ENCODE results near the gene CDH13.
"Not testable (repeated sequence)": the region's sequence is repeated elsewhere in the genome, so short reads cannot be mapped to it uniquely, and the experiment has no call there.

The CDH13 gene

DNA sequence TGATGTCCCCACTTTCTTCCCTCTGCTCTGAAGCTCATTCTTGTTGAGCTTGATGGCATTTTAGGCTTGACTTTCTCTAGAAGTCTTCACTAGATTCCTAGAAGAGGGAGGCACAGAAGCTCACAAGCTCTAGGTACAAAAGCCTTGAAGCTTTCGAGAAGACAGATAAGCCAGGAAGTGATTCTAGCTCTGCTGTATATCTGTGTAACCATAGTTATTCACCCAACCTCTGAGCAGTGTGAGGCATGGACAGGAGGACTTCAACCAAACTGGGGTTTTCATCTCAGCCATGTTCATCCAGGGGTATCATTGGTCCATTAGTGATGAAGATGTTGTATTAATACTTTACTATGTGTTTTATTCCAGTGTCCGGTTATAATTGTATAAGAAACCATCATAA is 299.7 kb downstream of the CDH13 start:
- H3K4me3 Mint-ChIP-seq, result no peak overlapping the region
- no peak for ATAC-seq (replicated peaks; ENCODE audit: extremely low read depth, poor library complexity, severe bottlenecking)
- H3K4me1 Mint-ChIP-seq, result peaks cover 19% of the 10 kb centered on the region
- H3K27me3 Mint-ChIP-seq, result peaks cover 16% of the 10 kb centered on the region
- no peak overlapping the region for H3K27ac Mint-ChIP-seq (ENCODE audit: low read depth)
- H3K9me3 Mint-ChIP-seq, result no peaks in the 10 kb centered on the region
- DNase-seq (ENCODE audit: low spot score in 2 of 2), result no peak
- peaks cover 5% of the 10 kb centered on the region for H3K36me3 Mint-ChIP-seq (ENCODE audit: insufficient read depth)

DNA sequence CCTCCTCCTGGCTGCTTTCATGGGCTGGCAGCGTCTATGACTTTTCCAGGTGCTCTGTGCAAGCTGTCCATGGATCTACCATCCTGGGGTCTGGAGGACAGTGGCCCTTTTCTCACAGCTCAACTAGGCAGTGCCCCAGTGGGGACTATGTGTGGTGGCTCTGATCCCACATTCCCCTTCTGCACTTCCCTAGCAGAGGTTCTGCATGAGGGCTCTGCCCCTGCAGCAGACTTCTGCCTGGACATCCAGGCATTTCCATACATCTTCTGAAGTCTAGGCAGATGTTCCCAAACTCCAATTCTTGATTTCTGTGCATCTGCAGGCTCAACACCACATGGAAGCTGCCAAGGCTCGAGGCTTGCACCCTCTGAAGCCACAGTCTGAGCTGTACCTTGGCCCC is 307.2 kb downstream of the CDH13 start:
- not testable (repeated sequence) for H3K27ac Mint-ChIP-seq (ENCODE audit: low read depth); H3K4me3 Mint-ChIP-seq; ATAC-seq (replicated peaks; ENCODE audit: extremely low read depth, poor library complexity, severe bottlenecking); H3K9me3 Mint-ChIP-seq; DNase-seq (ENCODE audit: low spot score in 2 of 2); H3K36me3 Mint-ChIP-seq (ENCODE audit: insufficient read depth)
- peaks cover 20% of the 10 kb centered on the region for H3K4me1 Mint-ChIP-seq
- H3K27me3 Mint-ChIP-seq, result peaks cover 46% of the 10 kb centered on the region

DNA sequence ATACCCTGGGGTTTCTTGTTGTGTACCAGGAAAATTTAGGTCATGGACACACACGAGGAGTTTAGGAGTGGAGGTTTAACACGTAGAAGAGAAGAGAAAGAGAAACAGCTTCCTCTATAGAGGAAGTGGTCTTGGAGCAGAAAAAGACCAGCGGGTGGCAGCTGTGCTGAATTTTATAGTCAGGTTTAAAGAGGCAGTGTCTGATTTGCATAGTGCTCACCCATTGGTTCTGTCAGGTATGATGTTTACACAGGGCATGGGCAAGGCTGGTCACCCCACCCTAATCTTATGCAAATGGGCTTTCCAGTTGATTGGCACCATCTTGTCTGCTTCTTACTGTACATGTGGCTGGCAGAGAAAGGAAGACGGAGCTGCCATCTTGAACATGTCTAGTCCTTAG is 309.0 kb downstream of the CDH13 start:
- DNase-seq (ENCODE audit: low spot score in 2 of 2) (no peak), ATAC-seq (replicated peaks; ENCODE audit: extremely low read depth, poor library complexity, severe bottlenecking) (peak; percentile 37)
- peaks cover 6% of the 10 kb centered on the region for H3K9me3 Mint-ChIP-seq
- peaks cover 21% of the 10 kb centered on the region for H3K4me1 Mint-ChIP-seq
- H3K27me3 Mint-ChIP-seq, result peaks cover 43% of the 10 kb centered on the region
- H3K27ac Mint-ChIP-seq (ENCODE audit: low read depth), result no peak overlapping the region
- H3K36me3 Mint-ChIP-seq (ENCODE audit: insufficient read depth), result no peaks in the 10 kb centered on the region
- no peak overlapping the region for H3K4me3 Mint-ChIP-seq

DNA sequence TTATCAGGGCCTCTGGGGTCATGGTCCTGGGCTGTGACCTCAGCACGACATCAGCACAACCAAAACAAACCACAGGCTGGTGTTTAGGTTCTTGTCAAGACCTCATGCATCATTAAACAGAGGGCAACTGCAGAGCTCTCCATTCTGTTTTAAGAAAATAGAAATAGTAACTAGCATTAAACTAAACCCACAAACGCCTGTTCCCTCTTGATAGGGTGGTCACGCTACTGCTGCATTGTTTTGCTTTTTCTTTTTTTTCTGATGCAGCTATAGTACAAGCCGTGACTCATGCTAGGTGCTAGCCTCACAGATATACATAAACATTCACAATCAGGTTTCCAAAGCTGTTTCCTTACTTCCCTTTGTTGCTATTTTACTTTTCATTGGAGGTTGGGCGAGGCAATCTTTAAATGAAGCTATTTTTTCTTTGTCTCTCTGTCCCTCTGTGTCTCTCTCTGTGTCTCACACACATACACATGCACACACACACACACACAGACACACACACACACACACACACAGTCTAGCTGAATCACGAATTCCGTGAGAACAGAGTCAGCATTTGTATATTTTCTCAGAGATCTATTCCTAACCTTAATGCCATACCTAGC is 310.3 kb downstream of the CDH13 start:
- H3K4me3 Mint-ChIP-seq, result no peak overlapping the region

DNA sequence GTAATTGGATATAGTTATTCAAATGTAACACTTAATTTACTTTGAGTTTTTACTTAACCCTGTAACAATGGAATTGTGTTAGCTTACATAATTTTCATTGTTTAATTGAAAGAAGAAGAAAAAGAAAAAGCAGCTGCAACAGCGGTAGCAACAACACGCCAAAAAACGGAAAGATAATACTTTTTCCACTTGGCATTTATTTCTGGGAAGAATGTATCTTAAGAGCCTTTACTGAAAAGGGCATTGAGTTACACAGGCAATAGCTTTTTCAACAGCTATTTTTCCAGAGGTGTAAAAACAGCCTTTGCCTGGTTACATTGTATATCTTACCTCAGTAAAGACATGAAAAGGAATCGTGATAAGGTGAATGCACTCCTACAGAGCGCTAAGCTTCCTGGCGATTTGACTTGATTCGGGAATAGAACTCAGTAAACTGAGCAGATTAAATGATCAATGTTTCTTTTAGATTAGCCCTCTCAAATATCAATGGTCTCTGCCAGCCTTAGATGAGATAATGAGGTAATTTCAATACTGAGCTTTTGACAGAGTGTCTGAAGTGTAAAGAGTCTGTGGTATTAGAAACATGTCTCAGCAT is 311.3 kb downstream of the CDH13 start:
- no peak for DNase-seq (ENCODE audit: low spot score in 2 of 2)
- H3K9me3 Mint-ChIP-seq, result peaks cover 3% of the 10 kb centered on the region
- ATAC-seq (replicated peaks; ENCODE audit: extremely low read depth, poor library complexity, severe bottlenecking), result no peak
- H3K4me3 Mint-ChIP-seq, result no peak overlapping the region
- no peak overlapping the region for H3K27ac Mint-ChIP-seq (ENCODE audit: low read depth)
- H3K27me3 Mint-ChIP-seq, result peaks cover 38% of the 10 kb centered on the region
- H3K4me1 Mint-ChIP-seq, result peaks cover 21% of the 10 kb centered on the region
- no peaks in the 10 kb centered on the region for H3K36me3 Mint-ChIP-seq (ENCODE audit: insufficient read depth)

More for the DNA sequence above, 310.3 kb downstream of the CDH13 start:
- Mint-ChIP-seq H3K9me3 (peaks cover 6% of the 10 kb centered on the region), H3K36me3 (ENCODE audit: insufficient read depth) (no peaks in the 10 kb centered on the region), H3K4me1 (peaks cover 21% of the 10 kb centered on the region), H3K27ac (ENCODE audit: low read depth) (no peak overlapping the region), H3K27me3 (peaks cover 44% of the 10 kb centered on the region)
- DNase-seq (ENCODE audit: low spot score in 2 of 2) (no peak), ATAC-seq (replicated peaks; ENCODE audit: extremely low read depth, poor library complexity, severe bottlenecking) (peak; percentile 81)

DNA sequence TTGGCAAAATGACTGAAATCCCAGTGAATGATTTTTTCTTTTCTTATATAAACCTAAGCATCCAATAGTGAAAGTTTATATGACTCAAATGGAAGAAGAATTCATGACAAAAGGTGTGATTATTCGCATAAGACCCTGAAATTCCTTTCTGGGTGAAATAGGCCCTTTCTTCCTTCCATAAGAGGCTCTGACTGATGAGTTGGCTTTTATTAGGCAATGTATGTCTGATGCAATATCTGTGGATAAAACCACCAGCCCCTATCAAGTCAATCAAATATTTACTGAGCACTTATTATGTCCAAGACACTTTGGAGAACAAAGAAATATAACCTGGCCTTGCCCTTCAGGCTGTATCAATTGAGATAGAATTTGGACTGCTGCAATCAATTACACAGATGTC is 316.6 kb downstream of the CDH13 start:
- ATAC-seq (replicated peaks; ENCODE audit: extremely low read depth, poor library complexity, severe bottlenecking) (no peak), DNase-seq (ENCODE audit: low spot score in 2 of 2) (no peak)
- Mint-ChIP-seq H3K9me3 (no peaks in the 10 kb centered on the region), H3K36me3 (ENCODE audit: insufficient read depth) (peaks cover 2% of the 10 kb centered on the region), H3K4me3 (no peak overlapping the region), H3K4me1 (peaks cover 29% of the 10 kb centered on the region), H3K27ac (ENCODE audit: low read depth) (no peak overlapping the region), H3K27me3 (peaks cover 26% of the 10 kb centered on the region)

DNA sequence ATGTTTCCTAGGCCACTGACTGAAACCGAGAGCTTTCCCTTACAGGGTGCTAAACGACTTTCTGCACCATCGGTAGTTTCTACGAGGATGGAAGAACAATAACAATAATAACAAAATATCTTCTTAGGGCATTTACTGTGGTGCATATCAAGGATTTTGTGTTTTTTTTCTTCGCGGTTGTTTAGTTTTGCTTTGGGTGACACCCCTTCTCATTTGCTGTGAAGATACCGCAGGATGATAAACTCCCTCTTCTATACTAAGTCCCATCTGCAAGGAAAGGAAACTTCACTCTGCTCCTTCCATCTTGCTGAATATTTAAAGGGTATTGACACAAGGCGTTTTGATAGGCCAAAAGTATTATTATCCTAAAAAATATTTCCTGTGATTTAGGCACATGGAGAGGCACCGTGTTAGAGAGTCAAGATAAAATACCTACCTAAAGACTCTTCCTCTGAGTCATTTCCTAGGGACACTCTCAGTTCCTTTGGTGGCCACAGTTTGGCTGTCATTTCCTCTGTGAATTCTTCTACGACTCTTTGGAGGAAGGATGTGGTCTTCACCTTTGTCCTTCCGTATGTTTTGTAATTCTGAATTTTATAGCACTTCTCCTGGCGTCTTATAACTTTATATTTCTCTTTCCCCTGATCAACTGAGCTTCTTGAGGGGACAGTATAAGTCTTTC is 318.8 kb downstream of the CDH13 start:
- Mint-ChIP-seq H3K36me3 (ENCODE audit: insufficient read depth) (peaks cover 2% of the 10 kb centered on the region), H3K4me1 (peaks cover 22% of the 10 kb centered on the region), H3K27ac (ENCODE audit: low read depth) (no peak overlapping the region), H3K9me3 (peaks cover 4% of the 10 kb centered on the region), H3K4me3 (peak overlapping the region; percentile 23), H3K27me3 (peaks cover 18% of the 10 kb centered on the region)
- DNase-seq (ENCODE audit: low spot score in 2 of 2) (no peak), ATAC-seq (replicated peaks; ENCODE audit: extremely low read depth, poor library complexity, severe bottlenecking) (peak; percentile 89)

DNA sequence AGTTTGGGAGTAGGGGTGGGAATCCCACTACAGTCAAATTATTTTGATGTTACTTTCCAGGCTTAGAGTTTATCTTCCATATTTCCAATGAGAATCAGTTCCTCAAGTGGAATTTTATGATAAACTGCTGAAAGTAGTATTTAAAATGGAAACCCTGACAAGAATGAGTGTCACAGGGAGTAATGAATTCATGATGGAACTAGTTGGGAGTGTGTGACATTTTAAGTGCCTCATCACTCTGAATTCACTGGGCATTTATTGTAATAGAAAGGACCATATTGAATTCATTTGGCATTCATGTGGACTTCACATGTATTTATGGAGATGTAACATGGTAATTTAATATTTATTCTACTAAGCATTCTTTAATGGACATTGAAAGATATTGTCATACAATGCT is 320.9 kb downstream of the CDH13 start:
- no peak overlapping the region for H3K27ac Mint-ChIP-seq (ENCODE audit: low read depth)
- DNase-seq (ENCODE audit: low spot score in 2 of 2), result no peak
- H3K36me3 Mint-ChIP-seq (ENCODE audit: insufficient read depth), result peaks cover 2% of the 10 kb centered on the region
- no peaks in the 10 kb centered on the region for H3K27me3 Mint-ChIP-seq
- H3K4me1 Mint-ChIP-seq, result peaks cover 22% of the 10 kb centered on the region
- H3K4me3 Mint-ChIP-seq, result no peak overlapping the region
- ATAC-seq (replicated peaks; ENCODE audit: extremely low read depth, poor library complexity, severe bottlenecking), result no peak
- H3K9me3 Mint-ChIP-seq, result peaks cover 5% of the 10 kb centered on the region

DNA sequence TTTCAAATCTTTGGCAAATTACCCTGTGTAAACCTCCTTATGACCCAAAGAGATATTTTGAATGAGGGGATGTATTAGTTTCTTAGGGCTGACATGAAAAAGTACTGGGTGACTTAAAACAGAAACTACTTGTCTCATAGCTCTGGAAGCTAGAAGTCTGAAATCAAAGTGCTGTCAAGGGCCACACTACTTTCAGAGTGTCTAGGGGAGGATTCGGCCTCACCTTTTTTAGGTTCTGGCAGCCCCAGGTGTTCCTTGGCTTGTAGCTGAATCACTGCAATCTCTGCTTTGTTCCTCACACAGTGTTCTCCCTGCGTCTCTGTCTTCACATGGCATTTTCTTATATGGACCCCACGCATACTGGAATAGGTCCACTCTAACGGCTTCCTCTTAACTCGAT is 322.2 kb downstream of the CDH13 start:
- no peak for DNase-seq (ENCODE audit: low spot score in 2 of 2)
- no peak for ATAC-seq (replicated peaks; ENCODE audit: extremely low read depth, poor library complexity, severe bottlenecking)

DNA sequence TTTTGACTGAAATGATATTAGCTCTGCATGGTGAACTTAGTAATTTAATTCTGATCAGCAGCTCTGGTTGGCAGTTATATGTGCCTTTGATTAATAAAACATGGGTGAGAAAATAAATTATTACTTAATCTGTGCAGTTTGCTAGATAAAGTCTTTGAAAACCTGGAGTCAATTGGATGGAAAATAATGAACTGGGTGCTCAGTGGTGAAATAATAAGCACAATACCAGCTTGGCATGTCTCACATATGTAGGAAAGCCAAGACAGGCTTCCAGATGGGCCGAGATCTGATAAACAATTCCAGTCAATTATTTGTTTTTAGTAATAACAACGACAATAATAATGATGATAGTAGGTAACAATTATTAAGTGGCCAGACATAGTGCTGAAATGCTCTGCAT is 326.7 kb downstream of the CDH13 start:
- H3K27me3 Mint-ChIP-seq, result peaks cover 13% of the 10 kb centered on the region

More for the DNA sequence above, 322.2 kb downstream of the CDH13 start:
- peaks cover 3% of the 10 kb centered on the region for H3K27me3 Mint-ChIP-seq
- peak overlapping the region; percentile 9 for H3K27ac Mint-ChIP-seq (ENCODE audit: low read depth)
- H3K4me3 Mint-ChIP-seq, result no peak overlapping the region
- H3K4me1 Mint-ChIP-seq, result peaks cover 19% of the 10 kb centered on the region
- H3K9me3 Mint-ChIP-seq, result peaks cover 5% of the 10 kb centered on the region
- peaks cover 2% of the 10 kb centered on the region for H3K36me3 Mint-ChIP-seq (ENCODE audit: insufficient read depth)

DNA sequence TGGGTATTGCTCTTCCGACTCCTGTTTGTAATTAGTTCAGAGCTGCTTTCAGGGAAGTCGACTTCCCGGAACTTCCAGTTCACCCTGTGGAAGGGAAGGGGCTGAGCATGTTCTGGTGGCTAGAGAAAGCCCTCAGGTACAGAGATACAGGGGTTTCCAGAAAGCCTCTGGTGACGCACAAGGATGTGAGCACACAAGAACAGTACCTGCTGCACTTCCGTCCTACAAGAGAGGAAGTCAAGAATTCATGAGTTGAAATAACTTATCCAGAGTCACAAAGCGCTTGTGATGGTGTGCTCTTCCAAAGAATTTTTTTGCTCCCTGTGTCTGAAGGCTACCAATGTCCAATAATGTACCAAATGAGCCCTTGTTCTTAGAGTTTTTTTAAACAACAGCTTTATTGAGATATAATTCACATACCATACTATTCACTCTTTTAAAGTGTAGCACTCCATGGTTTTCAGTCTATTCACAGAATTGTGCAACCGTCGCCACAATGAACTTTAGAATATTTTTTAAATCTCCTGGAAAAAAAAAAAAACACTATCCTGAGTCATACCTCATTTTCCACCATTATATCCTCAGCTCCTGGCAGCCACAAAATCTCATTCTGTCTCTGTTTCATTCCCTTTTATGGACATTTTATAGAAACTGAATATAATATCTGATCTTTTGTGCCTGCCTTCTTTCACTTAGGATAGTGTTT is 327.6 kb downstream of the CDH13 start:
- Mint-ChIP-seq H3K27me3 (peaks cover 13% of the 10 kb centered on the region), H3K4me1 (peaks cover 15% of the 10 kb centered on the region), H3K27ac (ENCODE audit: low read depth) (no peak overlapping the region), H3K9me3 (peaks cover 5% of the 10 kb centered on the region), H3K36me3 (ENCODE audit: insufficient read depth) (no peaks in the 10 kb centered on the region), H3K4me3 (no peak overlapping the region)
- ATAC-seq (replicated peaks; ENCODE audit: extremely low read depth, poor library complexity, severe bottlenecking) (no peak), DNase-seq (ENCODE audit: low spot score in 2 of 2) (no peak)

More for the DNA sequence above, 326.7 kb downstream of the CDH13 start:
- Mint-ChIP-seq H3K36me3 (ENCODE audit: insufficient read depth) (no peaks in the 10 kb centered on the region), H3K4me3 (no peak overlapping the region), H3K4me1 (peaks cover 15% of the 10 kb centered on the region), H3K27ac (ENCODE audit: low read depth) (no peak overlapping the region), H3K9me3 (peaks cover 5% of the 10 kb centered on the region)
- DNase-seq (ENCODE audit: low spot score in 2 of 2) (no peak), ATAC-seq (replicated peaks; ENCODE audit: extremely low read depth, poor library complexity, severe bottlenecking) (no peak)

DNA sequence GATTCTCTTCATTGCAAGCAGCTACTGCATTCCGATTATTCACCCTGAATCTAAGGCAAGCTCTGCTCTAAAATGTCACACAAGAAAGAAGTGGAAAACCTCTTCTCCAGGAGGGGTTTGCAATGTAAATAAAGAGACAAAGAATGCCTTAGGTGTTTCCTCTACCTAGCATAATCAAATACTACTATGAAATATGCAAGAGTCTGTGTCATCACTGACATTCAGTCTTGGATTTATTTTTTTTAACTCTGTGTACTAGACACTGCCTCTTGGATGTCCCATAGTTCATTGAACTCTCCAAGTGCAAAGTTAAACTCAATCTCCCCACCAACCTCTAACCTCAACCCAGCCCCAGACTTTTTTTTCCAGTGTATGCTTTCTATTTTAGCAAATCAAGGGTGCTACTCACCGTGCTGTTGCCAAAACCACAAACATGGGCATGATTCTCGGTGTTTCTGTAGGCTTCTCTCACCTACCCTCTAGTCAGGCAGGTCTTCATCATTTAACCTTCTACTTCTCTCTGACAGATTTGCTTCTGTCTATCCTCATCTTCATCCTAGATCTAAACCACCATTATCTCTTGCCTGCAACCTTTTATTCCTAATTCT is 329.1 kb downstream of the CDH13 start:
- peaks cover 13% of the 10 kb centered on the region for H3K27me3 Mint-ChIP-seq
- peaks cover 22% of the 10 kb centered on the region for H3K4me1 Mint-ChIP-seq
- no peak overlapping the region for H3K4me3 Mint-ChIP-seq
- H3K9me3 Mint-ChIP-seq, result no peaks in the 10 kb centered on the region
- DNase-seq (ENCODE audit: low spot score in 2 of 2), result no peak
- peak overlapping the region; percentile 4 for H3K27ac Mint-ChIP-seq (ENCODE audit: low read depth)
- no peaks in the 10 kb centered on the region for H3K36me3 Mint-ChIP-seq (ENCODE audit: insufficient read depth)
- peak; percentile 58 for ATAC-seq (replicated peaks; ENCODE audit: extremely low read depth, poor library complexity, severe bottlenecking)
